Type B pancreatic cell (in vitro differentiated cells): Measurements from ENCODE around the gene SAMD8. TPM values are rescaled to one million over a fixed set of nuclear protein-coding genes. Genes with fewer than 3 reads are reported as not detected.
"Not testable (repeated sequence)": the region's sequence is repeated elsewhere in the genome, so short reads cannot be mapped to it uniquely, and the experiment has no call there.

Source experiments
- DNase-seq: peaks from one replicate; pipeline ENCODE4 v3.0.0; 2021; ENCODE audit warnings: mixed read lengths; ENCODE audit not compliant: unreplicated experiment; ENCODE audit errors: extremely low spot score
- H3K27ac Mint-ChIP-seq: 2 replicates; pipeline ENCODE4 v1.8.0; 2021; ENCODE audit warnings: mild to moderate bottlenecking, mixed read lengths
- H3K27me3 Mint-ChIP-seq: 2 replicates; pipeline ENCODE4 v1.8.0; 2021; ENCODE audit warnings: mixed read lengths
- H3K36me3 Mint-ChIP-seq: 2 replicates; pipeline ENCODE4 v1.8.0; 2021; ENCODE audit warnings: mixed read lengths
- H3K4me1 Mint-ChIP-seq: one replicate; pipeline ENCODE4 v1.8.0; 2021; ENCODE audit warnings: mixed read lengths; ENCODE audit not compliant: unreplicated experiment
- H3K4me3 Mint-ChIP-seq: 2 replicates; pipeline ENCODE4 v1.8.0; 2021; ENCODE audit warnings: mild to moderate bottlenecking, mixed read lengths
- H3K9me3 Mint-ChIP-seq: 2 replicates; pipeline ENCODE4 v1.8.0; 2021; ENCODE audit warnings: mixed read lengths
- total RNA-seq: library from RNA; stranded (reverse); gene quantifications from 2 replicates; pipeline ENCODE4 v1.2.1, GENCODE V29; 2021; ENCODE audit warnings: low replicate concordance
- TF ChIP-seq, protein P1 (sequence below): fragments of 200-600 bp; sonication (generic); conservative IDR thresholded peaks from 2 replicates; pipeline ENCODE4 v1.5.0; 2021; ENCODE audit warnings: antibody characterized with exemption, mild to moderate bottlenecking

The SAMD8 gene
- total RNA-seq, 1 donor from 2014 or later: 17.3 TPM

DNA sequence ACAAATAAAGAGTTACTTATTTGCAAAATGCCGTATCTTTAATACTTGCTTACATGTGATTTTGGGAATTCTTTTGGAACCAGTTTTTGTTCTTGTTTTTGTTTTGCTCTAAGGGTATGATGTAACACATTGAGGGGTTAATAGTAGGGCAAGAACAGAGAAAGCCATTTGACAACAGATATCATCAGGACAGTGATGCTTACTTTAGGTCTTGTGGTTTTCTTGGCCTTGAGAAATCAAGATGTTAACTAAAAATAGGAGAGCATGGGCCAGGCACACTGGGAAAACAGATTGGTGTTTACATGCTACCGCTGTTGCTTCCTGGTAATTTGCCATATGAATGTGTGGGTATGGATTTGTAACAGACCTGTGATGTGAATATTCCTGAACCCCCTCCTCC is 3.7 kb downstream of the SAMD8 start:
- TF ChIP-seq, protein P1, sequence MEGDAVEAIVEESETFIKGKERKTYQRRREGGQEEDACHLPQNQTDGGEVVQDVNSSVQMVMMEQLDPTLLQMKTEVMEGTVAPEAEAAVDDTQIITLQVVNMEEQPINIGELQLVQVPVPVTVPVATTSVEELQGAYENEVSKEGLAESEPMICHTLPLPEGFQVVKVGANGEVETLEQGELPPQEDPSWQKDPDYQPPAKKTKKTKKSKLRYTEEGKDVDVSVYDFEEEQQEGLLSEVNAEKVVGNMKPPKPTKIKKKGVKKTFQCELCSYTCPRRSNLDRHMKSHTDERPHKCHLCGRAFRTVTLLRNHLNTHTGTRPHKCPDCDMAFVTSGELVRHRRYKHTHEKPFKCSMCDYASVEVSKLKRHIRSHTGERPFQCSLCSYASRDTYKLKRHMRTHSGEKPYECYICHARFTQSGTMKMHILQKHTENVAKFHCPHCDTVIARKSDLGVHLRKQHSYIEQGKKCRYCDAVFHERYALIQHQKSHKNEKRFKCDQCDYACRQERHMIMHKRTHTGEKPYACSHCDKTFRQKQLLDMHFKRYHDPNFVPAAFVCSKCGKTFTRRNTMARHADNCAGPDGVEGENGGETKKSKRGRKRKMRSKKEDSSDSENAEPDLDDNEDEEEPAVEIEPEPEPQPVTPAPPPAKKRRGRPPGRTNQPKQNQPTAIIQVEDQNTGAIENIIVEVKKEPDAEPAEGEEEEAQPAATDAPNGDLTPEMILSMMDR: no peak
- Mint-ChIP-seq H3K4me3 (peak overlapping the region; percentile 17), H3K27me3 (no peaks in the 10 kb centered on the region), H3K27ac (no peak overlapping the region), H3K36me3 (peaks cover 13% of the 10 kb centered on the region), H3K4me1 (peaks cover 25% of the 10 kb centered on the region), H3K9me3 (no peaks in the 10 kb centered on the region)
- DNase-seq: no peak

DNA sequence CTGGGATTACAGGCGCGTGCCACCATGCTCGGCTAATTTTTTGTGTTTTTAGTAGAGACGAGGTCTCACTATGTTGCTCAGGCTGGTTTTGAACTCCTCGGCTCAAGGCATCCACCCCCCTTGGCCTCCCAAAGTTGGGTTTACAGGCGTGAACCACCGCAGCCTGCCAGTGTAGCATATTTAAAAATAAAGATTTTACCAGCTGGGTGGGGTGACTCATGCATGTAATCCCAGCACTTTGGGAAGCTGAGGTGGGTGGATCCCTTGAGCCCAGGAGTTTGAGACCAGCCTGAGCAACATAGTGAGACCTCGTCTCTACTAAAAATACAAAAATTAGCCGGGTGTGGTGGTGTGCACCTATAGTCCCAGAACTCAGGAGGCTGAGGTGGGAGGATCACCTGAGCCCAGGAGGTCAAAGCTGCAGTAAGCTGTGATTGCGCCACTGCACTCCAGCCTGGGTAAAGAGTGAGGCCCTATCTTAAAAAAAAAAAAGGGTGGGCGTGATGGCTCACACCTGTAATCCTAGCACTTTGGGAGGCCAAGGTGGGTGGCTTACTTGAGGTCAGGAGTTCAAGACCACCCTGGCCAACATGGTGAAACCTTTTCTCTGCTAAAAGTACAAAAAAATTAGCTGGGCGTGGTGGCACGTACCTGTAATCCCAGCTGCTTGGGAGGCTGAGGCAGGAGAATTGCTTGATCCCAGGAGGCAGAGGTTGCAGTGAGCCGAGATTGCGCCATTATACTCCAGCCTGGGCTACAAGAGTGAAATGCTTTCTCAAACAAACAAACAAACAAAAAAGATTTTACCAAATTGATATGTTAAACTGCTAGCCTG is 5.7 kb downstream of the SAMD8 start:
- not testable (repeated sequence) for H3K4me3 Mint-ChIP-seq, H3K27ac Mint-ChIP-seq, DNase-seq, H3K9me3 Mint-ChIP-seq, H3K27me3 Mint-ChIP-seq, H3K36me3 Mint-ChIP-seq
- H3K4me1 Mint-ChIP-seq: peaks cover 19% of the 10 kb centered on the region

DNA sequence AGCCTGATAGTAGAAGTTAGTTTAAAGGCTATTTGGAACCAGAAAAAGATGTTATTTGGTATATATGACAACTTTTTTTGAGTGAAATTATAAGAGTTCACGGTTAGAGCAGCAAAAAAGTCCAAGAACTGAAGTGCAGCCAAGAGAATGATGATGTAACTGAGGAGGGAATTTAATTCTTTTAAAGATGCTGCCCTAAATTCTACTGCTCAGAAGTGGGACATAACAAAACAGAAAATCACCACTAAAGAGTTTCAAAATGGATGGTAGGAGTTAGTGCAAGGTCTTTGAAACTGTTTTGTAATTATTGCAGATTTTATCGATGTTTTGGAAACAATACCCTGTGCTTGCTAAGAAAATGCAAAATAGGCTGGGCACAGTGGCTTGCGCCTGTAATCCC is 6.5 kb downstream of the SAMD8 start:
- no peaks in the 10 kb centered on the region for H3K9me3 Mint-ChIP-seq
- H3K27ac Mint-ChIP-seq: no peak overlapping the region
- H3K4me1 Mint-ChIP-seq: peaks cover 12% of the 10 kb centered on the region
- H3K36me3 Mint-ChIP-seq: peaks cover 9% of the 10 kb centered on the region
- H3K27me3 Mint-ChIP-seq: no peaks in the 10 kb centered on the region
- H3K4me3 Mint-ChIP-seq: no peak overlapping the region
- DNase-seq: no peak
- TF ChIP-seq, protein P1: no peak

DNA sequence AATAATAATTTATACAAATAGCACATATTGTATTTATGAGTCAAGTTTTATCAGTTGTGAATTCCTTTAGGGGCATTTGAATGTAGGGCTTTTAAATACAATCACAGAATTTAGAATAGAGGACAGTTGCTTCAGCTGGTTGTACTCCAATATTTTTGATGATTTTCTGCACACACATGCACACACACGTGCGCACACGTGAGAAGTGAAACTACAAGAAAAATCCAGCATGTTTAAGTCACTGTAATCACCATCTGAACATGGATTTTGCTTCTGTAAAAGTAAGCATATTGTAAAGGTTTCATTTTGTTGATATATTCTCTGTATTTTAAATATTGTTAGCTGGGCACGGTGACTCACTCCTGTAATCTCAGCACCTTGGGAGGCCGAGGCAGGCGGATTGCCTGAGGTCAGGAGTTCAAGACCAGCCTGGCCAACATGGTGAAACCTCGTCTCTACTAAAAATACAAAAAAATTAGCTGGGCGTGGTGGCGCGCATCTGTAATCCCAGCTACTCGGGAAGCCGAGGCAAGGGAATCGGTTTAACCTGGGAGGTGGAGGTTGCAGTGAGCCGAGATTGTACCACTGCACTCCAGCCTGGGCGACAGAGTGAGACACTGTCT is 8.1 kb downstream of the SAMD8 start:
- not testable (repeated sequence) for H3K27me3 Mint-ChIP-seq

DNA sequence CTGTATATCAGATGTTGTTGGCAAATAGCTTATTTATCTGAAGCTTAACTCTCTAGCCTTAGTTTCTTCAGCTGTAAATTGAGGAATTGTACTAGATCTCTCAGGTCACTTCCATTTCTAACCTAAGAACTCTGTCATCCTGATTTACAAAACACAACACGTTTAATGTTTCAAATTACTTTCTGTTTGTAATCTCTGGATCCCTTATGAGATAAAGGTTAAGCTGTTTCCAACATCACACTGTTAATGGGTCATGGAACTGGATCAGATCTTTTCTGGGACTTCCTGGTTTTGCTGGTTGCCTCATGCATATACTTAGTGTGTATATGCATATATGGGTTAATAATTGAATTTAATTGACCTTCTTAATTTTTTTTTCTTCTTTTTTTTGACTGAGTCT is 9.9 kb downstream of the SAMD8 start:
- peaks cover 10% of the 10 kb centered on the region for H3K36me3 Mint-ChIP-seq
- H3K27me3 Mint-ChIP-seq: no peaks in the 10 kb centered on the region
- H3K27ac Mint-ChIP-seq: no peak overlapping the region
- no peaks in the 10 kb centered on the region for H3K4me1 Mint-ChIP-seq
- DNase-seq: no peak
- no peak overlapping the region for H3K4me3 Mint-ChIP-seq
- no peaks in the 10 kb centered on the region for H3K9me3 Mint-ChIP-seq
- TF ChIP-seq, protein P1: no peak

More for the DNA sequence above, 8.1 kb downstream of the SAMD8 start:
- not testable (repeated sequence) for H3K36me3 Mint-ChIP-seq, H3K27ac Mint-ChIP-seq, H3K4me3 Mint-ChIP-seq, DNase-seq, H3K9me3 Mint-ChIP-seq, H3K4me1 Mint-ChIP-seq

DNA sequence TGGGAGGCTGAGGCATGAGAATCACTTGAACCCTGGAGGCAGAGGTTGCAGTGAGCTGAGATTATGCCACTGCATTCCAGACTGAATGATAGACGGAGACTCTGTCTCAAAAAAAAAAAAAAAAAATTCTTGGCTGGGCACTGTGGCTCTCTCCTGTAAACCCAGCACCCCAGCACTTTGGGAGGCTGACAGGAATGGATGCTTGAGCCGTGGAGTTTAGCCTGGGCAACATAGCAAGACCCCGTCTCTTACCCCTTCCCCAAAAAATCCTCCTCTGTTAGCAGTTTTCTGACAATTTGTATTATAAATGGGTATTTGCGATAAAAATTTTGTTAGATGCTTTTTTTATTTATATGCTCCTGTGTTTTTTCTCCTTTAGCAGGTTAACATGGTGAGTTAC is 11.0 kb downstream of the SAMD8 start:
- Mint-ChIP-seq H3K27me3 (no peaks in the 10 kb centered on the region), H3K27ac (no peak overlapping the region), H3K4me3 (no peak overlapping the region), H3K36me3 (peaks cover 10% of the 10 kb centered on the region), H3K9me3 (no peaks in the 10 kb centered on the region), H3K4me1 (no peaks in the 10 kb centered on the region)
- DNase-seq: no peak
- TF ChIP-seq, protein P1: no peak
